ENCODE data around the gene FCER1G.

The FCER1G gene

GRCh38 chr1:161215076-161215475 is at the start of gene FCER1G:
Gene FCER1G (plus strand): TSS chr1:161215295. CDS start chr1:161215322, 27 bp downstream.
- DNase-seq (ENCODE audit: low spot score): no peak

- DNase-seq (ENCODE audit: low spot score): peak; percentile 92
These were observed 49.1 kb upstream of the FCER1G start, which contains the start of gene PPOX for GRCh38 chr1:161165742-161166668. Gene PPOX (plus strand): TSS chr1:161166426. CDS start chr1:161166848, 422 bp downstream.

- peak; percentile 56 for DNase-seq (ENCODE audit: low spot score)
These were observed 48.2 kb upstream of the FCER1G start for GRCh38 chr1:161166669-161167548.

- no peak for DNase-seq (ENCODE audit: low spot score)
These were observed 46.2 kb upstream of the FCER1G start for GRCh38 chr1:161168906-161169305.

GRCh38 chr1:161171191-161171590 is 43.9 kb upstream of the FCER1G start:
- no peak for DNase-seq (ENCODE audit: low spot score)

- DNase-seq (ENCODE audit: low spot score): no peak
These were observed 43.4 kb upstream of the FCER1G start for GRCh38 chr1:161171696-161172095.

GRCh38 chr1:161172349-161172748 is 42.7 kb upstream of the FCER1G start:
- no peak for DNase-seq (ENCODE audit: low spot score)

GRCh38 chr1:161172776-161173376 is 42.2 kb upstream of the FCER1G start:
- DNase-seq (ENCODE audit: low spot score): no peak

- no peak for DNase-seq (ENCODE audit: low spot score)
These were observed 41.4 kb upstream of the FCER1G start for GRCh38 chr1:161173711-161174110.

GRCh38 chr1:161174911-161175310 is 40.2 kb upstream of the FCER1G start:
- DNase-seq (ENCODE audit: low spot score): no peak

GRCh38 chr1:161175771-161176453 is 39.2 kb upstream of the FCER1G start:
- no peak for DNase-seq (ENCODE audit: low spot score)

- no peak for DNase-seq (ENCODE audit: low spot score)
These were observed 38.5 kb upstream of the FCER1G start for GRCh38 chr1:161176468-161177111.

GRCh38 chr1:161177112-161177935 is 37.8 kb upstream of the FCER1G start, which contains the start of gene B4GALT3:
Gene B4GALT3 (minus strand): TSS chr1:161177507. CDS start chr1:161176060, 1,447 bp downstream.
- DNase-seq (ENCODE audit: low spot score): peak; percentile 100

- DNase-seq (ENCODE audit: low spot score): no peak
These were observed 37.2 kb upstream of the FCER1G start for GRCh38 chr1:161177936-161178244.

GRCh38 chr1:161179698-161180097 is 35.4 kb upstream of the FCER1G start:
- no peak for DNase-seq (ENCODE audit: low spot score)

GRCh38 chr1:161180639-161181038 is 34.5 kb upstream of the FCER1G start:
- DNase-seq (ENCODE audit: low spot score): no peak

GRCh38 chr1:161182214-161182613 is 32.9 kb upstream of the FCER1G start:
- DNase-seq (ENCODE audit: low spot score): no peak

GRCh38 chr1:161185282-161185682 is 29.8 kb upstream of the FCER1G start:
- peak; percentile 88 for DNase-seq (ENCODE audit: low spot score)

- DNase-seq (ENCODE audit: low spot score): no peak
These were observed 29.3 kb upstream of the FCER1G start for GRCh38 chr1:161185732-161186311.

GRCh38 chr1:161187311-161187710 is 27.8 kb upstream of the FCER1G start:
- no peak for DNase-seq (ENCODE audit: low spot score)

All from D341Med (cell line).